ENCODE measurements around the gene SKAP2. TPM values are rescaled to one million over a fixed set of nuclear protein-coding genes. Genes with fewer than 3 reads are reported as not detected.
A peak's percentile ranks its signal among the peaks of the same experiment; 100 is the strongest.

Gene SKAP2
- total RNA-seq, 1 donor from 2014 or later, result 8.0 TPM

- ATAC-seq, result no peak
- intact Hi-C loops (cut with DNase I), result no loop called here
- no peak for DNase-seq (ENCODE audit: missing footprints)
These were observed 179.9 kb downstream of the SKAP2 start for GRCh38 chr7:26684447-26684846.

GRCh38 chr7:26683277-26683676, 181.1 kb downstream of the SKAP2 start:
- no peak for ATAC-seq
- DNase-seq (ENCODE audit: missing footprints), result no peak
- intact Hi-C loops (cut with DNase I), result loop anchor here (2.0 kb wide), 1 partner anchor 478 kb away; no protein-coding TSS in a partner anchor

DNA sequence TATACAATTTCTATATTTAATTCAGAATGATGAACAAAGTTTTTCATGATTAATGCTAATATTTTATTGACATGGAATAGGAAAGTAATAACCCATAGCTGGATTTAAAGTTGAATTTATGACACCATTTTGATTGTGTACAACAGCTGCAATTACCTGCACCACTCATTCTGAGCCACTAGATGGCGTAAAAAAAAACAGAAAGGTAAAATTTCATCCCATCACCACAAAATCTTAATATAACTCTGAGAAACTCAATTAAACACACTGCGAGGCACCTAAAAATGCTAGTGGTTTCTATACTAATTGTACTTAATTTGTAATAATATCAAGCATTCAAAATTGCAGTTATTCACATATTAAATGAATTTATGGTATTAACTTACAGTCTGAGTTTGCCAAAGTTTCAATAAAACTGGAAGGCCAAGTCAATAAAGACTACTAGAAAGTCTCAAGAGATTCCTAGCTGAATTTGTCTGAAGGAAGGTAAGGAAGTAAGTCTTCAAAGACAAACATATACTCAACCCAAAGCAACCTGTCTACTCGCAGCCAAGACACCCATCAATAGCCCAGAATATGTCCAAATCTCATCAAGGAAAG, 182.5 kb downstream of the SKAP2 start:
- ATAC-seq, result no peak
- DNase-seq (ENCODE audit: missing footprints), result no peak
- intact Hi-C loops (cut with DNase I), result loop anchor here (2.0 kb wide), 1 partner anchor 479 kb away; no protein-coding TSS in a partner anchor

- DNase-seq (ENCODE audit: missing footprints) (no peak), ATAC-seq (no peak)
- intact Hi-C loops (cut with DNase I), result no loop called here
These were observed 183.8 kb downstream of the SKAP2 start for GRCh38 chr7:26680587-26680986.

DNA sequence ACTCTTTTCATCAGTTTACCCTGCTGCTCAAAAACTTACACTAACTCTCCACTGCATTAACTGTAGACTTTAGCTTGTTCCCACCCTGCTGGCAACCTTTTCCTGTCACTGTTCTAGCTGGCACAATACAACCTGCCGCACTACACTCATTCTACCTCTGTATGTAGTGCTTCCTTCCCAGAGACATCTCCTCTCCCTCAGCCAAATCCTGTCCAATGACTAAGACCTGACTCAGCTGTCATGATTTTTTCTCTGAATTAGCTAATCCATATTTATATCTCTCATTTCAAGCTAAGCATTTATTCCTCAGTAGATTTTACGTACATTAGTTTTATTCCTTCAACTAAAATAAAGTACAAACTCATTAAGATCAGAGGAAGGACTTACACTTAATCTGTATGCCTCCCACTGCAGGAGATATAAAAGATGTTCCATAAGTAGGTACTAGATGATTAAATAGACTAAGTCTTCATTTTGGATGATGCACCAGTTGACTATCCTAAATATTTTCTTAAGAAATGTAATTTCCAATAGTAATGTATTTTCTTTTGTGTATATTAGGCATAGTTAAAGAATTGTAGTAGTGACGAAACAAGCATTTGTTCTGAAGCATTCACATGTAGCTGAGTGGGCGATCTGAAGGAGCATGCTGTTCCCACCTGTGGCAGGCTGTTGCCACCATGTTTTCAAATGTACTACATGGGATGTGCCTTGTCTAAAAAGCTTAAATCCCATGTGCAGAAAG, 189.1 kb downstream of the SKAP2 start:
- no peak for ATAC-seq
- DNase-seq (ENCODE audit: missing footprints), result no peak
- intact Hi-C loops (cut with DNase I), result no loop called here

DNA sequence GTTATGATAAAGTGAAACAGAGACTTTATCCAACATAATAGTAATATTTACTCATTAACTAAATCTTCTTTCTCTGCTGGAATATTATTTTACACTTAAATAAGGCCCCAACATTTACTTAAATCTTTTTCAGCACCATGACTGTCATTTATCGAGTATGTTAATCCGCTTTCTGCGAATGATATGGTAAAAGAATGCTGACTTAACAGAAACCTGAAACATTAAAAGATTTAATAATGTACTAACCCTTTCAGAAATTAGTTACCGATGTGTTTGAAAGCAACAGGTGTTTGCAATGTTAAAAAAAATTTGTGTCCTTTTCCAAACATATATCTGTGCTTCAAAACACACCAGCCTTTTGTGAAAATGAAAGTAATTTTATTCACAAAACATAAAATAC, 190.5 kb downstream of the SKAP2 start:
- intact Hi-C loops (cut with DNase I), result loop anchor here (5.0 kb wide), 1 partner anchor 128 kb away; no protein-coding TSS in a partner anchor
- no peak for DNase-seq (ENCODE audit: missing footprints)
- no peak for ATAC-seq

DNA sequence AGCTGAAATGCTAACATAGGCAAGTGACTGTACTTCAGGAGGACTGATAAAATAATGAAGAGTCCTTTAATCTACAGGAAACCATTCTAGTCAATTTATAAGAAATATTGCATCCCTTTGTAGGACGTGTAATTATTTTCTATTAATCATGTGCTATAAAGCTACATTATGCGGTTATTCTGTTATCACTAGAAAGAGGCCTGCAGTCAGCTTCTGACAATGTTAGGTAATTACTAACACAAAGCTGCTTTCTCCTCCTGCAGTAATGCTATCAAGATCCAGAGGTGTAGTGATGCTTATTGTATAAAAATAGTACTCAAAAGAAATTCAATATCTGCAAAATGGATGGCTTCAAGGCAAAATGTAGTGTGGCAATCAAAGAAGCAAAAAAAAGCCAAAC, 191.1 kb downstream of the SKAP2 start:
- ATAC-seq (no peak), DNase-seq (ENCODE audit: missing footprints) (no peak)
- intact Hi-C loops (cut with DNase I), result loop anchor here (5.0 kb wide), 1 partner anchor 129 kb away; no protein-coding TSS in a partner anchor

- ATAC-seq (no peak), DNase-seq (ENCODE audit: missing footprints) (no peak)
- intact Hi-C loops (cut with DNase I), result loop anchor here (5.0 kb wide), 1 partner anchor 131 kb away; no protein-coding TSS in a partner anchor
These were observed 193.5 kb downstream of the SKAP2 start for GRCh38 chr7:26670841-26671240.

DNA sequence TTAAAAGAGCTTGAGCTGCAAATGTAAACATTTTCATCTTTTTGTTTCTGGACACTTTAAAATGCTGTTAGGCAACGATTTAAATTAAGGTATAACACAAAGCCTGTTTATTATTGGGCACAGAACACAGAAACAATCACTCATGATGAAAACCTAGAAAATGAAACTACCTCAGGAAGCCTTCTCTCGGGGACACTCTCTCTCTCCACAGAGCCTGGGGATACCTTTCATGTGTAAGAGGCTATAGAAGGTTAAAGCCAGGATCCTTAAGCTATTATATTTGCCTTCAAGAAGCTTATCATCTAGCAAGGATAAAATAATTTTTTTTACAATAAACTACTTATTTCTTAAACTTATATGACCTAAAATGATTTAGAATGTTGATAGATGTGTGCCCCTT, 194.1 kb downstream of the SKAP2 start:
- DNase-seq (ENCODE audit: missing footprints) (no peak), ATAC-seq (no peak)
- intact Hi-C loops (cut with DNase I), result loop anchor here (5.0 kb wide), 1 partner anchor 132 kb away; no protein-coding TSS in a partner anchor

DNA sequence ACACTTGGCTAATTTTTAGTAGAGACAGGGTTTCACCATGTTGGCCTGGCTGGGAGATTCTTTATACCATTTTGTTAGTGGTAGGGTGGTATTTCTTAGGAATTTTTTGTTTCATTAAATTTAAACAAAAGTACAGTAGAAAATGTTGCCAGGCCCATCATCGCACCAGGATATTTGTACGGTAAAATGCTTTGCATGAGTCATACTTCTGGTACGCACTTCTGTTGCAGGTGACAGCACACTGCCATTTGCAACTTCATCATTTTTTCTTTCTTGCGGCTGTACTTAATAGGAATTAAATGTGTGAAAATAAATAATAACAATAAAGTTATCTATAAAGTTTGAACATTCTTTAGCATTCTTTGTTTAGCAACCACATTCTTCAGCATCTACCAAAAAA, 195.6 kb downstream of the SKAP2 start:
- intact Hi-C loops (cut with DNase I), result loop anchor here (1.0 to 10.0 kb wide), 3 partner anchors 300 to 777 kb away; no protein-coding TSS in a partner anchor
- DNase-seq (ENCODE audit: missing footprints) (no peak), ATAC-seq (no peak)

GRCh38 chr7:26667514-26668133, 196.8 kb downstream of the SKAP2 start:
- ATAC-seq, result peak; percentile 28
- intact Hi-C loops (cut with DNase I), result loop anchor here (1.0 to 10.0 kb wide), 3 partner anchors 298 to 775 kb away; no protein-coding TSS in a partner anchor
- DNase-seq (ENCODE audit: missing footprints), result no peak

DNA sequence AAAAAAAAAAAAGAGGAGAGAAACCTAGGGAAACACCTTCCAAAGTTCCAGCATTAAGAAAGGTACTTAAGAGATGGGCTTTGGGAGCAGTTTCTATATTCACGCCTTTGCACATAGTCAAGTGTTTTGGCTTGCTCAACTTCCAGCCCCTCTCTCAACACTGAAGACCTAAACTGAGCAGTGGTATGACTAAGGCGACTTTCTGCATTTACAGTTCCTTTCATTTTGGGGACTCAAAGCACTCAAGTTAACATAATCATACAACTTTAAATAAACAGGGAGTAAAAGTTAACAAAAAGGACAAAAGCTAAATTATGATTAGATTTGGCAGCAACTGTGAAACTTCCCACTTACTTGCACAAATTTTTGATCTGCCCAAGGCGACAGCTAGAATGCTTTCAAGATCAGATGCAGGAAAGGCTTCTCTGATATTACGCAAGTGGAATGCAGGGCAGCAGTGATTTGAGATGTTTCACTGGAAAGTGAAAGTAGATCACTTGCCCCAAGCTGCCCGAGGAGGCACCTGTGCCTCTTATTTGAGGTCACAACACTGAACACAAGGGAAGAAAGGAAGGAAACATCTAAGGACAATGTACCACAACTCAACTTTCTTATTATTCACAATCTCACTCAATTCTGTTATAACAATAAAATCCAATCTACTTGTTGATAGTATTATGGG, 199.5 kb downstream of the SKAP2 start:
- intact Hi-C loops (cut with DNase I), result loop anchor here (5.0 to 10.0 kb wide), 2 partner anchors 580 to 773 kb away; no protein-coding TSS in a partner anchor
- ATAC-seq, result no peak
- DNase-seq (ENCODE audit: missing footprints), result no peak

DNA sequence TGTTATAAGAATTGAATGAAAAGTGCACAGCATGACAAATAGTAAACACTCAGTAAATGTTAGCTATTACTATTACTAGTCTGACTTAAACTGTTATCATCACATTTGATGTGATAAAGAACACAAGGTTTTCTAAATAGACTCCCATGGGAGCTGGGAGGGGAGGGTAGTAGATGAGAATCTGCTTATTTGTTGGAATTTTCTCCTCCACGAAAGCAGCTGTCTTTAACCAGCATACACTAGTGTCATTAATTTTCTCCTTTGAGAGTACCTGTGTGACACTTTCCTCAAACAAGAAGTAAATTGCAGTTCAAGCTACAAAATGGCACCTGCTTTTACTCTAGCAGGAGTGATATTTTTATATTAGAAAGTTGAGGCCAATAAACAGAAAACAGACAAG, 200.1 kb downstream of the SKAP2 start:
- ATAC-seq (no peak), DNase-seq (ENCODE audit: missing footprints) (no peak)
- intact Hi-C loops (cut with DNase I), result loop anchor here (10.0 kb wide), 1 partner anchor 579 kb away; no protein-coding TSS in a partner anchor

DNA sequence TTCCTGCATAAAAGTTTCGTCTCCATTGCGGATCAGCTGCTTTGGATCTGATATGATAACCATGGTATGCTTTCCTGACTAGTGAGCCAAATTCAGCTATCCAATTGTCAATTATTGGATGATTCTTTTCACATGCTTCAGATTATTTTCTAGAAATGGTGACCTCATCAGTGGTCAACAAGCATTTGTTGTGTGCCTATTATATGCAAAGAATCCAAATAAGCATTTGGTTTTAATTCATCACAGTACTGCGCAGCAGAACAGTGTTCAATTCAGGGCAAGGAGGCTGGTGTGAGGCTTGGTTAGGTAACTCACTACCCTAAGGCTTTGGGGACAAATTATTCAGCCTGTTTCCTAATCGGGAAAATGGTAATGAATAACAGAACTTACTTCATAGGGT, 200.5 kb downstream of the SKAP2 start:
- DNase-seq (ENCODE audit: missing footprints) (no peak), ATAC-seq (no peak)
- intact Hi-C loops (cut with DNase I), result loop anchor here (10.0 kb wide), 1 partner anchor 579 kb away; no protein-coding TSS in a partner anchor

DNA sequence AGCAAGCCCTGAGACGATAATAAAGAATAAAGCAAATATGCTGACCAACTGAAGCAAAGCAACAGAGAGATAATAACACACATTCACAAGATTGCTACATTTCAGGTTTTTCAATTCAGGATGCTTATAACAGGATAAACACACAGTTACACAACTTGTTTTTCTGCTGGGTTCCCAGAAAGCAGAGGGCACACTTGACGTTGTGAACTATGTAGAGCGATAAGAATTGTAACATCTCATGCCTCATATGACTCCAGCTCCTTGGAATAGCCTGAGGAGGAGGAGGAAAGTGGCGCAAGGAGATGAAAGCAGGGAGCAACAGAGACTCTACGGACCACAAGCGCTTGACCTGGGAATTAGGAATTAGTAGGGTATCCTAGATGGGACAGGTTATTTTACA, 201.7 kb downstream of the SKAP2 start:
- intact Hi-C loops (cut with DNase I), result loop anchor here (10.0 kb wide), 1 partner anchor 578 kb away; no protein-coding TSS in a partner anchor
- no peak for ATAC-seq
- DNase-seq (ENCODE audit: missing footprints), result no peak

GRCh38 chr7:26659121-26659520, 205.3 kb downstream of the SKAP2 start:
- DNase-seq (ENCODE audit: missing footprints), result no peak
- intact Hi-C loops (cut with DNase I), result no loop called here
- ATAC-seq, result no peak

DNA sequence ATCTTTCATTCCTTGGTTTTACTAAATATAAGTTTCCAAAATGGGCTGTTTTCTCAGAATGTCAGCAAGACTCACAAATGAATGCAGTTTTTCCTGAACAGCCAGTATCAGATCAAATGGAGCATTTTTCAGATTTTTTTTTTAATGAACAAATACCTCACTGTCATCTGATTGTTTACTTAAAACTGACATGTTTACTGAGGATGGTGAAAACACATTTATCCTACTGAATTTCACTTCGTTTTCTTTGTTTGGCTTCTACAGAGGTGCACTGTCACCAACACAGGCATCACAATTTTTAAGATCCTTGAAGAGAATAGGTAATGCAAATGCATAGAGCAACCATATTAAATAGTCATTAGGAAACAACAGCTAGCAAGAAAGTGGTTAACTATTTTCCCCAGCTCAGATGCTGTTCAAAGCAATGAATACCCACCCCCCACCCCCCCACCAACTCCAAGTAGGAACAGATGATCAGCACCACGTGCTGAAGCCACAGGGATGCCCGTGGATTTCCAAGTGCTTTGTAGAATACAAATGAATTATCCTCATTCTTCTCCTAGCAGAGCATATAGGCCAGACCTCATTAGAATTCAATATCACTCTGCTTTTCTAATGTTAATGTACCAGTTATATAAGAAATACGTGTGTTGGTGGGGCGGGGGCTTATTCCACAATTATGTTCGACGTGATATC, 205.9 kb downstream of the SKAP2 start:
- DNase-seq (ENCODE audit: missing footprints) (no peak), ATAC-seq (no peak)
- intact Hi-C loops (cut with DNase I), result no loop called here

DNA sequence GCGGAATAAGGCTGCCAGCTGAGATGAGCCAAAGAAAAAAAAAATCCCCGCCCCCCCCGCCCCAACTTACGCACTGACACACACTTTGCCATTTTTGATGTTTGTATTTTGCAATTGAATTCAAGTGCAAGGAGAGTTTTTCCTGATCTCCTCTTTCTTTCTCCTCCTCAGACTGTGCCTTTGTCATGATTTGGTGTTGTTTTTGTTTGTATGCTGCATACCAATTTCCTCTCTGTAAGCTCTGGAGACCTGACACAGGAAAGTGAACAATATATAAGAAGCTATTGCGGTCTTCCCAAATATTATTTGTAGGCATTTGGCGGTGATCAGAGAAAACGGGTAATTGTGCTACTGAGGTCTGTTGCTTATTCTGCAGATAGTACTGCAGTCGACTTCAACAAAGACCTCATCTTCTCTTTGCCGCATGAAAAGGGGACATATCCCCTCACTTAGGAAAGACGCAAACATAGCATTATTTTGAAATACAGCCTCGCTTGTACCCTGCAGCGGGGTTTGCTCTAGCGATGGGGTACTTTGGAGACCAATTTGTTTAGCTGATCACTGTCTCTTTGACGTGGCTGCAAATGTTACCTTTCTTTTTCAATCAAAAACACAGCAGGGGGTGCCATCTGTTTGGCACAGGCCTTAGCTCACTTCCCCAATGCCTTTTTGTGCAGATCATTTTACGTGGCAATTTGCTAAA, 206.6 kb downstream of the SKAP2 start:
- intact Hi-C loops (cut with DNase I), result no loop called here
- no peak for ATAC-seq
- no peak for DNase-seq (ENCODE audit: missing footprints)
